ENCODE results near the gene SHKBP1. TPM values are rescaled to one million over a fixed set of nuclear protein-coding genes. Genes with fewer than 3 reads are reported as not detected.

SHKBP1 gene
- total and polyA plus RNA-seq, 10 of the 15 experiments (the other 5 are each of a cell fraction or from before 2014, with no cell fraction given) = 2.3 to 123 (median 67.0) TPM

- TF ChIP-seq ATF2 (IDR thresholded peaks at IDR 0.05; ENCODE audit: low read length) = no peak
- no peak for TF ChIP-seq KLF5 (IDR thresholded peaks at IDR 0.05; ENCODE audit: partially characterized antibody)
- no peak for TF ChIP-seq SREBF2 (IDR thresholded peaks at IDR 0.05; ENCODE audit: low read length)
- no peak for TF ChIP-seq ZNF622 (IDR thresholded peaks at IDR 0.05)
These were observed 20.5 kb upstream of the SHKBP1 start (continued) for GRCh38 chr19:40555978-40556689.

DNA sequence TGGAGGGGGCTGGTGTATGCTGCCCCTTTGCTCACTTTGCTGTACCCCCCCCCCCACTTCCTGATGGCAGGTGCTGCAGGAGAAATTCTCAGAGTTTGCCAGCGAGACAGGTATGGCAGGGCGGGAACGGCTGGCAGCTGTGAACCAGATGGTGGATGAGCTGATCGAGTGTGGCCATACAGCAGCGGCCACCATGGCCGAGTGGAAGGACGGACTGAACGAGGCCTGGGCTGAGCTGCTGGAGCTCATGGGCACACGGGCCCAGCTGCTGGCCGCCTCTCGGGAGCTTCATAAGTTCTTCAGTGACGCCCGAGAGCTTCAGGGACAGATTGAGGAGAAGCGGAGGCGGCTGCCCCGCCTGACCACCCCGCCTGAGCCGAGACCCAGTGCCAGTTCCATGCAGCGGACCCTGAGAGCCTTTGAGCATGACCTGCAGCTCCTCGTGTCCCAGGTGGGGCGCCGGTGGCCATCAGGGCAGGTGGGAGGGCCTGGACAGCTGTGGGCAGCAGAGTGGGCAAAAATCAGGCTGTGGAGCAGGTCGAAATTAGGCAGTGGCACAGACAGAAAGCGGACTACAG is 19.6 kb upstream of the SHKBP1 start:
- H4K20me1 ChIP-seq (ENCODE audit: control insufficient read depth, insufficient read depth) = no peaks in the 10 kb centered on the region
- H3K9ac ChIP-seq (ENCODE audit: control insufficient read depth, insufficient read depth, low read length) = no peak overlapping the region
- H3K36me3 ChIP-seq (ENCODE audit: control insufficient read depth in 2 of 2, insufficient read depth in 2 of 2, low read length in 1 of 2) = no peaks in the 10 kb centered on the region
- no peak overlapping the region for H3K4me2 ChIP-seq (ENCODE audit: control insufficient read depth, insufficient read depth)
- ChIA-PET SMC1A (ENCODE audit: uncharacterized antibody, unreplicated experiment) (no interaction called here), CTCF (interaction anchor here (1.1 kb wide), 1 partner anchor 14 kb away, joined by 5 read pairs; no protein-coding TSS in a partner anchor), POLR2A (interaction anchor here (0.7 kb wide), 1 partner anchor 95 kb away, joined by 12 read pairs; no protein-coding TSS in a partner anchor), RAD21 (ENCODE audit: unreplicated experiment) (no interaction called here)
- H3K4me3 ChIP-seq = no peak overlapping the region
- WGBS (ENCODE audit: insufficient coverage, insufficient replicate concordance, low lambda C conversion rate, missing lambda C conversion rate) = 50% methylated on average over 24 of the region's 24 CpGs
- H3K27me3 ChIP-seq (replicated peaks in 1 of 2; ENCODE audit: control insufficient read depth in 2 of 2, insufficient read depth in 2 of 2, low read length in 1 of 2) = peaks cover 3 to 5% of the 10 kb centered on the region in 2 experiments; a peak in 2 of 4 replicates
- FAIRE-seq (no peak), ATAC-seq (no peak), DNase-seq (ENCODE audit: low read depth, low spot score) (no peak)
- no TSS peak for BruUV-seq (replicated peaks)
- no peak overlapping the region for H2AFZ ChIP-seq (ENCODE audit: control insufficient read depth, low read depth, low read length)
- H3K79me2 ChIP-seq (ENCODE audit: control insufficient read depth, insufficient read depth, low read length) = no peaks in the 10 kb centered on the region
- H3K4me1 ChIP-seq (ENCODE audit: control insufficient read depth, insufficient read depth, low read length) = no peaks in the 10 kb centered on the region
- in situ Hi-C loops (cut with MboI) = no loop called here
- no peaks in the 10 kb centered on the region for H3K9me3 ChIP-seq (replicated peaks; ENCODE audit: control insufficient read depth, insufficient read depth, low read length)
- intact Hi-C loops (cut with micrococcal nuclease; ENCODE audit: unreplicated experiment) = no loop called here
- no peak overlapping the region for H3K27ac ChIP-seq (ENCODE audit: control insufficient read depth, insufficient read depth)
- TF ChIP-seq SMAD1 (IDR thresholded peaks at IDR 0.05; ENCODE audit: low read depth, partially characterized antibody) (no peak), GATAD2B (conservative IDR thresholded peaks at IDR 0.05; ENCODE audit: low read depth) (no peak), BACH1 (IDR thresholded peaks at IDR 0.05; ENCODE audit: borderline replicate concordance) (no peak), SIN3A (IDR thresholded peaks at IDR 0.05; ENCODE audit: low read depth, low read length) (no peak), SUPT20H (IDR thresholded peaks at IDR 0.05; ENCODE audit: borderline replicate concordance, control insufficient read depth, low read depth, low read length) (no peak), RAD21 (IDR thresholded peaks at IDR 0.05; ENCODE audit: insufficient read depth, low read depth, low read length) (no peak), RELA (IDR thresholded peaks at IDR 0.05; ENCODE audit: borderline replicate concordance, partially characterized antibody) (no peak), NKRF (conservative IDR thresholded peaks at IDR 0.05) (no peak), ATF7 (IDR thresholded peaks at IDR 0.05; ENCODE audit: low read depth) (no peak), ZNF274 (IDR thresholded peaks at IDR 0.05; ENCODE audit: insufficient read depth, insufficient read length) (no peak), MTA3 (IDR thresholded peaks at IDR 0.05; ENCODE audit: borderline replicate concordance, low read length) (no peak)
- TF ChIP-seq, protein P1, sequence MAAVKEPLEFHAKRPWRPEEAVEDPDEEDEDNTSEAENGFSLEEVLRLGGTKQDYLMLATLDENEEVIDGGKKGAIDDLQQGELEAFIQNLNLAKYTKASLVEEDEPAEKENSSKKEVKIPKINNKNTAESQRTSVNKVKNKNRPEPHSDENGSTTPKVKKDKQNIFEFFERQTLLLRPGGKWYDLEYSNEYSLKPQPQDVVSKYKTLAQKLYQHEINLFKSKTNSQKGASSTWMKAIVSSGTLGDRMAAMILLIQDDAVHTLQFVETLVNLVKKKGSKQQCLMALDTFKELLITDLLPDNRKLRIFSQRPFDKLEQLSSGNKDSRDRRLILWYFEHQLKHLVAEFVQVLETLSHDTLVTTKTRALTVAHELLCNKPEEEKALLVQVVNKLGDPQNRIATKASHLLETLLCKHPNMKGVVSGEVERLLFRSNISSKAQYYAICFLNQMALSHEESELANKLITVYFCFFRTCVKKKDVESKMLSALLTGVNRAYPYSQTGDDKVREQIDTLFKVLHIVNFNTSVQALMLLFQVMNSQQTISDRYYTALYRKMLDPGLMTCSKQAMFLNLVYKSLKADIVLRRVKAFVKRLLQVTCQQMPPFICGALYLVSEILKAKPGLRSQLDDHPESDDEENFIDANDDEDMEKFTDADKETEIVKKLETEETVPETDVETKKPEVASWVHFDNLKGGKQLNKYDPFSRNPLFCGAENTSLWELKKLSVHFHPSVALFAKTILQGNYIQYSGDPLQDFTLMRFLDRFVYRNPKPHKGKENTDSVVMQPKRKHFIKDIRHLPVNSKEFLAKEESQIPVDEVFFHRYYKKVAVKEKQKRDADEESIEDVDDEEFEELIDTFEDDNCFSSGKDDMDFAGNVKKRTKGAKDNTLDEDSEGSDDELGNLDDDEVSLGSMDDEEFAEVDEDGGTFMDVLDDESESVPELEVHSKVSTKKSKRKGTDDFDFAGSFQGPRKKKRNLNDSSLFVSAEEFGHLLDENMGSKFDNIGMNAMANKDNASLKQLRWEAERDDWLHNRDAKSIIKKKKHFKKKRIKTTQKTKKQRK (IDR thresholded peaks at IDR 0.05; ENCODE audit: low read depth, low read length) = no peak
